Prostate gland (tissue), 2 donors: ENCODE results near the gene CNKSR3. TPM values are rescaled to one million over a fixed set of nuclear protein-coding genes. Genes with fewer than 3 reads are reported as not detected.
A peak's percentile ranks its signal among the peaks of the same experiment; 100 is the strongest.

Experiments used
- DNase-seq: peaks from one replicate; pipeline ENCODE4 v3.0.0-alpha.2; 2019; ENCODE audit warnings: low spot score
- H3K27ac ChIP-seq, 2 donors: fragments of 200-600 bp; sonication (generic); 2 replicates each; pipeline ENCODE4 v1.5.1; 2017 to 2019
- H3K27me3 ChIP-seq: fragments of 200-600 bp; sonication (generic); replicated peaks from 2 replicates; pipeline ENCODE4 v1.5.1; 2019; ENCODE audit not compliant: insufficient read depth
- H3K36me3 ChIP-seq, 2 donors: fragments of 200-600 bp; sonication (generic); 1 replicate in 1 of 2; 2 replicates in 1 of 2; pipeline versions ENCODE4 v1.5.1 to v1.8.1; 2017 to 2019
- H3K4me1 ChIP-seq: fragments of 200-600 bp; sonication (generic); replicated peaks from 2 replicates; pipeline ENCODE4 v1.5.1; 2019
- H3K4me3 ChIP-seq, 2 donors: fragments of 200-600 bp; sonication (generic); 2 replicates each; pipeline ENCODE4 v1.5.1; 2017 to 2019
- H3K9me3 ChIP-seq: fragments of 200-600 bp; sonication (generic); 2 replicates; pipeline ENCODE4 v1.5.1; 2017
- CTCF ChIP-seq, 4 experiments: fragments of 200-600 bp in 2 of 4; fragments of 450-650 bp in 2 of 4; sonication (generic) in 2 of 4; IDR thresholded peaks; 1 replicate in 3 of 4; 2 replicates in 1 of 4; pipeline ENCODE4 v1.5.1; 2016 to 2019; ENCODE audit warnings: antibody characterized with exemption in 4 of 4, mild to moderate bottlenecking in 2 of 4, moderate library complexity in 2 of 4
- POLR2A ChIP-seq: fragments of 450-650 bp; IDR thresholded peaks from one replicate; pipeline ENCODE4 v1.6.1; 2016; ENCODE audit warnings: antibody characterized with exemption, mild to moderate bottlenecking
- POLR2AphosphoS5 ChIP-seq: sonication (generic); formaldehyde crosslinking; IDR thresholded peaks from one replicate; pipeline ENCODE4 v1.6.1; 2017; ENCODE audit warnings: antibody characterized with exemption
- WGBS: methylation state at CpG from one replicate; pipeline ENCODE4 v1.1.5; 2018; 5-methylcytosine and 5-hydroxymethylcytosine counted together
- intact Hi-C: fragments of 100-400 bp; cut with DNase I; formaldehyde crosslinking; loops from one replicate; pipeline ENCODE4 v1.14.2; 2022
- total RNA-seq, 2 donors: library from RNA; depleted of rRNA; stranded (reverse); fragments of >200 nt; gene quantifications; one replicate each; pipeline ENCODE4 v1.1.0, GENCODE V29; 2016

The CNKSR3 gene
- total RNA-seq, 2 donors from 2014 or later: 8.7 to 23.5 TPM

- Histone ChIP-seq H3K27me3 (no peaks in the 10 kb centered on the region), H3K36me3 (no peaks in the 10 kb centered on the region), H3K9me3 (no peaks in the 10 kb centered on the region), H3K4me3 (no peak overlapping the region), H3K4me1 (no peaks in the 10 kb centered on the region), H3K27ac (no peak overlapping the region)
- DNase-seq: no peak
- WGBS: 89% methylated on average over 9 of the region's 9 CpGs
- intact Hi-C loops: no loop called here
- TF ChIP-seq POLR2AphosphoS5: no peak
- no peak for TF ChIP-seq POLR2A
- no peak for TF ChIP-seq CTCF (IDR thresholded peaks at IDR 0.05)
Observed at GRCh38 chr6:154473324-154473723, 37.2 kb downstream of the CNKSR3 start.

GRCh38 chr6:154471609-154472362 lies 38.7 kb downstream of the CNKSR3 start:
- WGBS: 34% methylated on average over 6 of the region's 6 CpGs
- Histone ChIP-seq H3K4me1 (no peaks in the 10 kb centered on the region), H3K27me3 (no peaks in the 10 kb centered on the region), H3K4me3 (no peak overlapping the region), H3K36me3 (no peaks in the 10 kb centered on the region), H3K27ac (peak overlapping the region; percentile 42 to 48), H3K9me3 (no peaks in the 10 kb centered on the region)
- peak; percentile 66 for DNase-seq
- intact Hi-C loops: no loop called here
- TF ChIP-seq CTCF (IDR thresholded peaks at IDR 0.05) (no peak), POLR2A (no peak), POLR2AphosphoS5 (peak; percentile 64)

- TF ChIP-seq CTCF (IDR thresholded peaks at IDR 0.05) (no peak), POLR2A (no peak), POLR2AphosphoS5 (no peak)
- Histone ChIP-seq H3K9me3 (no peaks in the 10 kb centered on the region), H3K4me1 (no peaks in the 10 kb centered on the region), H3K4me3 (no peak overlapping the region), H3K36me3 (no peaks in the 10 kb centered on the region), H3K27me3 (no peaks in the 10 kb centered on the region), H3K27ac (no peak overlapping the region)
- WGBS: 51% methylated on average over 4 of the region's 4 CpGs
- intact Hi-C loops: no loop called here
- DNase-seq: no peak
Observed at GRCh38 chr6:154469306-154469935, 41.1 kb downstream of the CNKSR3 start.

- intact Hi-C loops: no loop called here
- TF ChIP-seq POLR2AphosphoS5: no peak
- TF ChIP-seq POLR2A: no peak
- no peak for TF ChIP-seq CTCF (IDR thresholded peaks at IDR 0.05)
- WGBS: 59% methylated on average over 3 of the region's 3 CpGs
- H3K27ac ChIP-seq: no peak overlapping the region
- H3K36me3 ChIP-seq: no peaks in the 10 kb centered on the region
- no peak for DNase-seq
- no peaks in the 10 kb centered on the region for H3K9me3 ChIP-seq
- H3K27me3 ChIP-seq: no peaks in the 10 kb centered on the region
- no peak overlapping the region for H3K4me3 ChIP-seq
- H3K4me1 ChIP-seq: no peaks in the 10 kb centered on the region
Observed at GRCh38 chr6:154468760-154469159, 41.7 kb downstream of the CNKSR3 start.
